HFF-Myc (cell line): ENCODE data around the gene MAX.

Experiments used
- DNase-seq: peaks from one replicate; pipeline ENCODE4 v3.0.0-alpha.2; 2011; ENCODE audit warnings: low read depth; ENCODE audit errors: extremely low read depth
- H3K4me3 ChIP-seq: replicated peaks from 2 replicates; pipeline ENCODE4 v1.5.1; 2011; ENCODE audit warnings: low read depth, mild to moderate bottlenecking, control low read depth, low read length
- CTCF ChIP-seq: IDR thresholded peaks from 2 replicates; pipeline ENCODE4 v1.5.1; 2012; ENCODE audit warnings: mild to moderate bottlenecking, low read depth, low read length, control low read depth; ENCODE audit errors: missing control alignments

MAX gene

GRCh38 chr14:65073605-65074201 lies 28.6 kb downstream of the MAX start:
- H3K4me3 ChIP-seq, result no peak overlapping the region
- TF ChIP-seq CTCF, result no peak
- DNase-seq, result no peak

- H3K4me3 ChIP-seq, result no peak overlapping the region
- DNase-seq, result no peak
- no peak for TF ChIP-seq CTCF
Observed at GRCh38 chr14:65072937-65073336, 29.4 kb downstream of the MAX start.

GRCh38 chr14:65072256-65072655 lies 30.1 kb downstream of the MAX start:
- TF ChIP-seq CTCF, result no peak
- no peak overlapping the region for H3K4me3 ChIP-seq
- no peak for DNase-seq

GRCh38 chr14:65071544-65071943 lies 30.8 kb downstream of the MAX start:
- no peak for DNase-seq
- H3K4me3 ChIP-seq, result no peak overlapping the region
- no peak for TF ChIP-seq CTCF

- no peak for DNase-seq
- no peak overlapping the region for H3K4me3 ChIP-seq
- no peak for TF ChIP-seq CTCF
Observed at GRCh38 chr14:65070471-65070976, 31.8 kb downstream of the MAX start.

GRCh38 chr14:65069874-65070413 lies 32.4 kb downstream of the MAX start:
- H3K4me3 ChIP-seq, result no peak overlapping the region
- DNase-seq, result no peak
- TF ChIP-seq CTCF, result no peak
